Natural killer cell (primary cell): Measurements from ENCODE around the gene OR6Q1. TPM values are rescaled to one million over a fixed set of nuclear protein-coding genes. Genes with fewer than 3 reads are reported as not detected.

Experiments used
- ATAC-seq, 3 donors: fragments of 150-1000 bp in 2 of 3; fragments of 200-7000 bp in 1 of 3; cut with Tn5 transposase; 1 replicate in 1 of 3; 2 replicates in 2 of 3; pipeline ENCODE4 v1.10.0; 2021; ENCODE audit warnings: mild to moderate bottlenecking in 2 of 3, moderate library complexity in 2 of 3
- DNase-seq, 2 donors: peaks; one replicate each; pipeline versions ENCODE4 v3.0.0 to v3.0.0-alpha.2; 2013 to 2021; ENCODE audit warnings: mixed read lengths in 1 of 2
- H3K27ac ChIP-seq: one replicate; pipeline ENCODE4 v1.5.1; 2013; ENCODE audit warnings: mild to moderate bottlenecking, low read length
- H3K27me3 ChIP-seq: one replicate; pipeline ENCODE4 v1.6.1; 2013; ENCODE audit warnings: low read length; ENCODE audit not compliant: control insufficient read depth, insufficient read depth
- H3K36me3 ChIP-seq: one replicate; pipeline ENCODE4 v1.6.1; 2013; ENCODE audit warnings: low read length; ENCODE audit not compliant: control insufficient read depth, insufficient read depth
- H3K4me1 ChIP-seq: one replicate; pipeline ENCODE4 v1.6.1; 2013; ENCODE audit warnings: low read length; ENCODE audit not compliant: control insufficient read depth, insufficient read depth
- H3K4me3 ChIP-seq: one replicate; pipeline ENCODE4 v1.5.1; 2013; ENCODE audit warnings: low read length
- H3K9me3 ChIP-seq: one replicate; pipeline ENCODE4 v1.6.1; 2013; ENCODE audit warnings: low read length; ENCODE audit not compliant: control insufficient read depth, insufficient read depth
- H3K27ac Mint-ChIP-seq, 2 donors: one replicate each; pipeline ENCODE4 v1.8.0; 2022; ENCODE audit warnings: mild to moderate bottlenecking in 2 of 2, mixed read lengths in 2 of 2, moderate library complexity in 1 of 2
- H3K27me3 Mint-ChIP-seq, 2 donors: one replicate each; pipeline ENCODE4 v1.8.0; 2022; ENCODE audit warnings: low read depth in 2 of 2, mixed read lengths in 2 of 2
- H3K36me3 Mint-ChIP-seq: one replicate; pipeline ENCODE4 v1.8.0; 2022; ENCODE audit warnings: mixed read lengths
- H3K4me1 Mint-ChIP-seq, 2 donors: one replicate each; pipeline ENCODE4 v1.8.0; 2022; ENCODE audit warnings: mixed read lengths in 2 of 2
- H3K4me3 Mint-ChIP-seq: one replicate; pipeline ENCODE4 v1.8.0; 2022; ENCODE audit warnings: mild to moderate bottlenecking, moderate library complexity, mixed read lengths
- H3K9me3 Mint-ChIP-seq, 2 donors: one replicate each; pipeline ENCODE4 v1.8.0; 2022; ENCODE audit warnings: mixed read lengths in 2 of 2
- CTCF ChIP-seq: fragments of 200-600 bp; IDR thresholded peaks from one replicate; pipeline ENCODE4 v1.8.0; 2022; ENCODE audit warnings: antibody characterized with exemption
- WGBS: methylation state at CpG from one replicate; pipeline ENCODE4 v1.1.7; 2013; ENCODE audit warnings: missing lambda C conversion rate; ENCODE audit not compliant: insufficient coverage; 5-methylcytosine and 5-hydroxymethylcytosine counted together
- intact Hi-C: fragments of 100-400 bp; cut with micrococcal nuclease; formaldehyde crosslinking; loops from one replicate; pipeline ENCODE4 v1.14.2; 2022
- total RNA-seq, 4 donors: library from RNA; stranded (reverse); fragments of 120-200 nt in 1 of 4; gene quantifications; one replicate each; pipeline versions ENCODE4 v1.2.3 to v1.2.4, GENCODE V29; 2013 to 2022

OR6Q1 gene
- total RNA-seq, 3 donors from 2014 or later (not counting 1 experiment from before 2014, with no cell fraction given) = not detected

GRCh38 chr11:58024601-58025091 lies 6.1 kb upstream of the OR6Q1 start:
- Mint-ChIP-seq H3K9me3 (peaks cover 0 to 3% of the 10 kb centered on the region in 2 donors), H3K4me3 (no peak overlapping the region), H3K27ac (no peak overlapping the region), H3K4me1 (no peaks in the 10 kb centered on the region), H3K36me3 (no peaks in the 10 kb centered on the region), H3K27me3 (no peaks in the 10 kb centered on the region)
- intact Hi-C loops = no loop called here
- Histone ChIP-seq H3K27ac (no peak overlapping the region), H3K4me1 (no peaks in the 10 kb centered on the region), H3K27me3 (no peaks in the 10 kb centered on the region), H3K36me3 (no peaks in the 10 kb centered on the region), H3K4me3 (no peak overlapping the region), H3K9me3 (no peaks in the 10 kb centered on the region)
- DNase-seq = no peak
- TF ChIP-seq CTCF = no peak
- 41% methylated on average over 7 of the region's 8 CpGs for WGBS
- ATAC-seq = no peak

- Histone ChIP-seq H3K4me3 (no peak overlapping the region), H3K27ac (no peak overlapping the region), H3K27me3 (no peaks in the 10 kb centered on the region), H3K9me3 (no peaks in the 10 kb centered on the region), H3K4me1 (no peaks in the 10 kb centered on the region), H3K36me3 (no peaks in the 10 kb centered on the region)
- DNase-seq (no peak), ATAC-seq (no peak)
- WGBS = 71% methylated on average over 3 of the region's 4 CpGs
- no peak overlapping the region for H3K27ac Mint-ChIP-seq
- TF ChIP-seq CTCF = no peak
- intact Hi-C loops = no loop called here
- H3K36me3 Mint-ChIP-seq = no peaks in the 10 kb centered on the region
- no peaks in the 10 kb centered on the region for H3K4me1 Mint-ChIP-seq
- H3K27me3 Mint-ChIP-seq = peaks cover 0 to 3% of the 10 kb centered on the region in 2 donors
- no peak overlapping the region for H3K4me3 Mint-ChIP-seq
- peaks cover 0 to 8% of the 10 kb centered on the region in 2 donors for H3K9me3 Mint-ChIP-seq
Observed at GRCh38 chr11:58027341-58027740, 3.4 kb upstream of the OR6Q1 start.

- Mint-ChIP-seq H3K9me3 (peaks cover 0 to 10% of the 10 kb centered on the region in 2 donors), H3K27me3 (peaks cover 0 to 3% of the 10 kb centered on the region in 2 donors), H3K4me1 (no peaks in the 10 kb centered on the region), H3K4me3 (no peak overlapping the region), H3K36me3 (no peaks in the 10 kb centered on the region), H3K27ac (no peak overlapping the region)
- ATAC-seq (no peak), DNase-seq (no peak)
- intact Hi-C loops = no loop called here
- Histone ChIP-seq H3K36me3 (no peaks in the 10 kb centered on the region), H3K4me3 (no peak overlapping the region), H3K27ac (no peak overlapping the region), H3K27me3 (no peaks in the 10 kb centered on the region), H3K4me1 (no peaks in the 10 kb centered on the region), H3K9me3 (no peaks in the 10 kb centered on the region)
- 68% methylated on average over 6 of the region's 6 CpGs for WGBS
- TF ChIP-seq CTCF = no peak
Observed at GRCh38 chr11:58028687-58029411, 1.9 kb upstream of the OR6Q1 start.

GRCh38 chr11:58034471-58034870 lies 3.7 kb downstream of the OR6Q1 start:
- 90% methylated on average over 2 of the region's 2 CpGs for WGBS

More at GRCh38 chr11:58034471-58034870, 3.7 kb downstream of the OR6Q1 start:
- Histone ChIP-seq H3K4me1 (no peaks in the 10 kb centered on the region), H3K27ac (no peak overlapping the region), H3K36me3 (no peaks in the 10 kb centered on the region), H3K4me3 (no peak overlapping the region), H3K27me3 (no peaks in the 10 kb centered on the region), H3K9me3 (no peaks in the 10 kb centered on the region)
- Mint-ChIP-seq H3K4me1 (no peaks in the 10 kb centered on the region), H3K4me3 (no peak overlapping the region), H3K36me3 (no peaks in the 10 kb centered on the region), H3K27me3 (peaks cover 0 to 3% of the 10 kb centered on the region in 2 donors), H3K27ac (no peak overlapping the region), H3K9me3 (peaks cover 0 to 10% of the 10 kb centered on the region in 2 donors)
- intact Hi-C loops = no loop called here
- DNase-seq (no peak), ATAC-seq (no peak)
- no peak for TF ChIP-seq CTCF
